Right lobe of liver (tissue), 4 donors: Measurements from ENCODE around the gene LIMK1.

Source experiments
- CTCF ChIP-seq, 4 donors: fragments of 200-600 bp in 3 of 4; fragments of 450-650 bp in 1 of 4; IDR thresholded peaks; one replicate each; pipeline versions ENCODE4 v1.5.1 to v1.8.0; 2016 to 2022; ENCODE audit warnings: antibody characterized with exemption in 4 of 4, mild to moderate bottlenecking in 2 of 4
- POLR2A ChIP-seq: fragments of 450-650 bp; IDR thresholded peaks from one replicate; pipeline ENCODE4 v1.6.1; 2017; ENCODE audit warnings: antibody characterized with exemption, mild to moderate bottlenecking
- donor health status: DM: no; HTN: no; CAD: no.
- donor health status: DM: no; HTN: no; CAD: no.
- donor health status: DM: no; HTN: yes; CAD: no.

- TF ChIP-seq CTCF (IDR thresholded peaks at IDR 0.05): no peak
- TF ChIP-seq POLR2A: no peak
Measured at GRCh38 chr7:74126220-74126880, 42.7 kb downstream of the LIMK1 start.
